ENCODE measurements around the gene BCL2. TPM values are rescaled to one million over a fixed set of nuclear protein-coding genes. Genes with fewer than 3 reads are reported as not detected.

The BCL2 gene
- total RNA-seq, 1 donor, result 4.2 TPM

GRCh38 chr18:63098018-63098981, 221.3 kb downstream of the BCL2 start:
- TF ChIP-seq CTCF (IDR thresholded peaks at IDR 0.05; ENCODE audit: insufficient read depth, low read length), result no peak
- DNase-seq (ENCODE audit: low read depth), result no peak
- no peak overlapping the region for H3K4me3 ChIP-seq (ENCODE audit: low read depth, low read length)

- no peak overlapping the region for H3K4me3 ChIP-seq (ENCODE audit: low read depth, low read length)
- DNase-seq (ENCODE audit: low read depth), result no peak
- TF ChIP-seq CTCF (IDR thresholded peaks at IDR 0.05; ENCODE audit: insufficient read depth, low read length), result no peak
Measured at GRCh38 chr18:63097178-63097577, 222.4 kb downstream of the BCL2 start.

- no peak overlapping the region for H3K4me3 ChIP-seq (ENCODE audit: low read depth, low read length)
- TF ChIP-seq CTCF (IDR thresholded peaks at IDR 0.05; ENCODE audit: insufficient read depth, low read length), result no peak
- DNase-seq (ENCODE audit: low read depth), result no peak
Measured at GRCh38 chr18:63096327-63096874, 223.2 kb downstream of the BCL2 start.

- no peak for TF ChIP-seq CTCF (IDR thresholded peaks at IDR 0.05; ENCODE audit: insufficient read depth, low read length)
- DNase-seq (ENCODE audit: low read depth), result no peak
- H3K4me3 ChIP-seq (ENCODE audit: low read depth, low read length), result no peak overlapping the region
Measured at GRCh38 chr18:63095768-63096167, 223.8 kb downstream of the BCL2 start.

GRCh38 chr18:63091671-63092364, 227.8 kb downstream of the BCL2 start:
- TF ChIP-seq CTCF (IDR thresholded peaks at IDR 0.05; ENCODE audit: insufficient read depth, low read length), result no peak
- no peak for DNase-seq (ENCODE audit: low read depth)
- no peak overlapping the region for H3K4me3 ChIP-seq (ENCODE audit: low read depth, low read length)

GRCh38 chr18:63090334-63090733, 229.2 kb downstream of the BCL2 start:
- H3K4me3 ChIP-seq (ENCODE audit: low read depth, low read length), result no peak overlapping the region
- TF ChIP-seq CTCF (IDR thresholded peaks at IDR 0.05; ENCODE audit: insufficient read depth, low read length), result no peak
- no peak for DNase-seq (ENCODE audit: low read depth)
